IMR-90 (cell line): ENCODE data around the gene FSTL1. TPM values are rescaled to one million over a fixed set of nuclear protein-coding genes. Genes with fewer than 3 reads are reported as not detected.

Experiments
- ATAC-seq: fragments of 200-7000 bp; cut with Tn5 transposase; 2 replicates; pipeline ENCODE4 v1.9.1; 2020; ENCODE audit warnings: low read depth, mild to moderate bottlenecking, moderate library complexity
- BruUV-seq: library from RNA; stranded (reverse); fragments of 400-500 nt; replicated peaks from 2 replicates; lab custom pipeline; 2021; lab: Mats Ljungman, UMichigan
- CTCF ChIA-PET: fragments of 300-600 bp; formaldehyde crosslinking; extraction: SDS; loops from one replicate; lab custom pipeline; 2021; ENCODE audit warnings: antibody characterized with exemption; lab: Yijun Ruan, JAX
- POLR2A ChIA-PET: fragments of 300-600 bp; sonication (Branson Sonifier 250); formaldehyde crosslinking; loops from one replicate; lab custom pipeline; 2022; ENCODE audit warnings: antibody characterized with exemption; ENCODE audit not compliant: unreplicated experiment; lab: Charles Lee
- DNase-seq: peaks from one replicate; pipeline ENCODE4 v3.0.0; 2013
- H2AFZ ChIP-seq: replicated peaks from 2 replicates; pipeline ENCODE3; 2013; ENCODE audit warnings: low read length, mild to moderate bottlenecking; ENCODE audit not compliant: poor library complexity
- H2AK5ac ChIP-seq: 2 replicates; pipeline ENCODE4 v1.6.1; 2013; ENCODE audit warnings: low read depth, low read length, inconsistent platforms
- H2AK9ac ChIP-seq: replicated peaks from 2 replicates; pipeline ENCODE3; 2013; ENCODE audit warnings: mild to moderate bottlenecking, low read depth, low read length, moderate library complexity; ENCODE audit not compliant: poor library complexity
- H2BK120ac ChIP-seq: 2 replicates; pipeline ENCODE4 v1.6.1; 2013; ENCODE audit warnings: low read depth, low read length, inconsistent platforms
- H2BK15ac ChIP-seq: 3 replicates; pipeline ENCODE4 v1.6.1; 2013; ENCODE audit warnings: low read depth, low read length, inconsistent platforms
- H2BK20ac ChIP-seq: 2 replicates; pipeline ENCODE4 v1.6.1; 2013; ENCODE audit warnings: low read depth, mild to moderate bottlenecking, inconsistent platforms, low read length, moderate library complexity
- H2BK5ac ChIP-seq: 2 replicates; pipeline ENCODE4 v1.6.1; 2013; ENCODE audit warnings: mild to moderate bottlenecking, low read depth, low read length, inconsistent platforms; ENCODE audit not compliant: poor library complexity, severe bottlenecking
- H3K14ac ChIP-seq: replicated peaks from 2 replicates; pipeline ENCODE4 v1.6.1; 2013; ENCODE audit warnings: low read depth, low read length, inconsistent platforms
- H3K18ac ChIP-seq: 2 replicates; pipeline ENCODE4 v1.6.1; 2013; ENCODE audit warnings: low read depth, low read length, control low read depth
- H3K23ac ChIP-seq: 2 replicates; pipeline ENCODE4 v1.6.1; 2013; ENCODE audit warnings: low read depth, low read length, inconsistent platforms
- H3K27ac ChIP-seq: 2 replicates; pipeline ENCODE4 v1.5.1; 2013; ENCODE audit warnings: mild to moderate bottlenecking, control low read depth, low read length; ENCODE audit not compliant: insufficient read depth
- H3K27me3 ChIP-seq: 2 replicates; pipeline ENCODE4 v1.6.1; 2013; ENCODE audit warnings: low read length; ENCODE audit not compliant: control insufficient read depth, insufficient read depth
- H3K36me3 ChIP-seq: 2 replicates; pipeline ENCODE4 v1.6.1; 2013; ENCODE audit warnings: low read length, mixed read lengths; ENCODE audit not compliant: control insufficient read depth, insufficient read depth
- H3K4ac ChIP-seq: 2 replicates; pipeline ENCODE4 v1.6.1; 2013; ENCODE audit warnings: low read depth, low read length, inconsistent platforms
- H3K4me1 ChIP-seq: 2 replicates; pipeline ENCODE4 v1.6.1; 2013; ENCODE audit warnings: low read length, mixed read lengths; ENCODE audit not compliant: control insufficient read depth, insufficient read depth
- H3K4me2 ChIP-seq: 2 replicates; pipeline ENCODE4 v1.6.1; 2013; ENCODE audit warnings: low read depth, mild to moderate bottlenecking, control low read depth, low read length, moderate library complexity
- H3K4me3 ChIP-seq: 2 replicates; pipeline ENCODE4 v1.5.1; 2013; ENCODE audit warnings: low read depth, mild to moderate bottlenecking, control low read depth, low read length, moderate library complexity; ENCODE audit not compliant: insufficient read depth
- H3K56ac ChIP-seq: 2 replicates; pipeline ENCODE4 v1.6.1; 2013; ENCODE audit warnings: low read length, inconsistent platforms; ENCODE audit not compliant: insufficient read depth; ENCODE audit errors: extremely low read depth
- H3K79me1 ChIP-seq, 2 experiments: 2 replicates each; pipeline ENCODE4 v1.6.1; 2013; ENCODE audit warnings: low read length in 2 of 2, inconsistent platforms in 1 of 2, low read depth in 1 of 2
- H3K9ac ChIP-seq: 2 replicates; pipeline ENCODE4 v1.6.1; 2013; ENCODE audit warnings: low read depth, low read length, control low read depth
- H3K9me1 ChIP-seq: 2 replicates; pipeline ENCODE4 v1.6.1; 2013; ENCODE audit warnings: low read length, inconsistent platforms; ENCODE audit not compliant: insufficient read depth
- H3K9me3 ChIP-seq: 2 replicates; pipeline ENCODE4 v1.6.1; 2013; ENCODE audit warnings: low read length; ENCODE audit not compliant: control insufficient read depth, insufficient read depth
- H4K20me1 ChIP-seq: 2 replicates; pipeline ENCODE4 v1.6.1; 2013; ENCODE audit warnings: low read length, inconsistent platforms; ENCODE audit not compliant: insufficient read depth
- H4K5ac ChIP-seq: 2 replicates; pipeline ENCODE4 v1.6.1; 2013; ENCODE audit warnings: mild to moderate bottlenecking, low read depth, low read length, control low read depth
- H4K8ac ChIP-seq, 2 experiments: 2 replicates each; pipeline ENCODE4 v1.6.1; 2013; ENCODE audit warnings: low read depth in 2 of 2, low read length in 2 of 2, control low read depth in 1 of 2, inconsistent platforms in 1 of 2
- H4K91ac ChIP-seq: 2 replicates; pipeline ENCODE4 v1.6.1; 2013; ENCODE audit warnings: low read depth, low read length, inconsistent platforms; ENCODE audit not compliant: insufficient read depth
- BHLHE40 ChIP-seq: fragments of 150-350 bp; IDR thresholded peaks from 2 replicates; pipeline ENCODE4 v1.6.1; 2016; ENCODE audit warnings: mild to moderate bottlenecking, low read depth, low read length
- CEBPB ChIP-seq: IDR thresholded peaks from 2 replicates; pipeline ENCODE4 v1.6.1; 2012; ENCODE audit warnings: low read depth, low read length, improper control_type of control experiment
- CHD1 ChIP-seq: IDR thresholded peaks from 2 replicates; pipeline ENCODE4 v1.6.1; 2012; ENCODE audit warnings: low read depth, low read length, improper control_type of control experiment
- CTCF ChIP-seq: conservative IDR thresholded peaks from 2 replicates; pipeline ENCODE4 v1.5.1; 2012; ENCODE audit warnings: mild to moderate bottlenecking, low read depth, low read length, improper control_type of control experiment
- ELK1 ChIP-seq: fragments of 150-350 bp; IDR thresholded peaks from 2 replicates; pipeline ENCODE4 v1.6.1; 2016; ENCODE audit warnings: low read depth, mild to moderate bottlenecking, low read length, moderate library complexity, borderline replicate concordance
- FOS ChIP-seq: fragments of 150-350 bp; IDR thresholded peaks from 2 replicates; pipeline ENCODE4 v1.6.1; 2016; ENCODE audit warnings: low read depth, low read length
- MAFK ChIP-seq: IDR thresholded peaks from 2 replicates; pipeline ENCODE4 v1.6.1; 2012; ENCODE audit warnings: low read depth, low read length, improper control_type of control experiment
- MAZ ChIP-seq: IDR thresholded peaks from 2 replicates; pipeline ENCODE4 v1.6.1; 2012; ENCODE audit warnings: low read depth, mild to moderate bottlenecking, low read length, improper control_type of control experiment, moderate library complexity, borderline replicate concordance
- MXI1 ChIP-seq: IDR thresholded peaks from 2 replicates; pipeline ENCODE4 v1.6.1; 2012; ENCODE audit warnings: low read depth, mild to moderate bottlenecking, low read length, moderate library complexity, borderline replicate concordance
- NFE2L2 ChIP-seq: fragments of 150-350 bp; IDR thresholded peaks from 2 replicates; pipeline ENCODE4 v1.6.1; 2016; ENCODE audit warnings: low read depth, mild to moderate bottlenecking, low read length
- POLR2A ChIP-seq: IDR thresholded peaks from 2 replicates; pipeline ENCODE4 v1.6.1; 2012; ENCODE audit warnings: mild to moderate bottlenecking, low read depth, low read length
- RAD21 ChIP-seq: IDR thresholded peaks from 2 replicates; pipeline ENCODE4 v1.6.1; 2012; ENCODE audit warnings: low read length, improper control_type of control experiment
- RCOR1 ChIP-seq: IDR thresholded peaks from 2 replicates; pipeline ENCODE4 v1.6.1; 2012; ENCODE audit warnings: mild to moderate bottlenecking, low read length, improper control_type of control experiment; ENCODE audit not compliant: insufficient replicate concordance
- RFX5 ChIP-seq: IDR thresholded peaks from 2 replicates; pipeline ENCODE4 v1.8.0; 2012; ENCODE audit warnings: low read depth, mild to moderate bottlenecking, low read length, moderate library complexity
- SMC3 ChIP-seq: fragments of 150-350 bp; IDR thresholded peaks from 2 replicates; pipeline ENCODE4 v1.6.1; 2016; ENCODE audit warnings: low read depth, mild to moderate bottlenecking, antibody characterized with exemption, low read length, moderate library complexity
- USF2 ChIP-seq: fragments of 150-350 bp; IDR thresholded peaks from 2 replicates; pipeline ENCODE4 v1.6.1; 2017; ENCODE audit warnings: mild to moderate bottlenecking, antibody characterized with exemption, low read length, low read depth
- WGBS, 2 experiments: methylation state at CpG; one replicate each; pipeline versions ENCODE4 v1.1.5 to v1.1.7; 2013; ENCODE audit warnings: missing lambda C conversion rate in 2 of 2; ENCODE audit not compliant: insufficient read length in 1 of 2; ENCODE audit errors: extremely low coverage in 2 of 2; 5-methylcytosine and 5-hydroxymethylcytosine counted together
- dilution Hi-C: fragments of 300-500 bp; cut with HindIII; formaldehyde crosslinking; loops from one replicate; pipeline ENCODE4 v1.14.3; 2018; ENCODE audit warnings: low sequenced_read_pairs; ENCODE audit not compliant: unreplicated experiment
- in situ Hi-C: fragments of 300-500 bp; cut with MboI; formaldehyde crosslinking; loops from 3 replicates; pipeline ENCODE4 v1.14.3; 2019; ENCODE audit warnings: low sequenced_read_pairs, inconsistent platforms, mixed read lengths
- intact Hi-C: fragments of 100-400 bp; cut with micrococcal nuclease; formaldehyde crosslinking; loops from 2 replicates; pipeline ENCODE4 v1.10.0; 2022
- polyA plus RNA-seq, 3 experiments: library from polyadenylated mRNA; depleted of rRNA; stranded (reverse); fragments of >200 nt; gene quantifications; 2 replicates each; pipeline ENCODE4 v1.2.3, GENCODE V29; 2012; ENCODE audit warnings: low replicate concordance in 1 of 3
- total RNA-seq: library from RNA; depleted of rRNA; stranded (reverse); fragments of >200 nt; gene quantifications from 2 replicates; pipeline ENCODE4 v1.2.3, GENCODE V29; 2012

FSTL1 gene
- total and polyA plus RNA-seq, 2 of the 4 experiments (the other 2 are of a cell fraction) = 864 to 1,642 TPM

DNA sequence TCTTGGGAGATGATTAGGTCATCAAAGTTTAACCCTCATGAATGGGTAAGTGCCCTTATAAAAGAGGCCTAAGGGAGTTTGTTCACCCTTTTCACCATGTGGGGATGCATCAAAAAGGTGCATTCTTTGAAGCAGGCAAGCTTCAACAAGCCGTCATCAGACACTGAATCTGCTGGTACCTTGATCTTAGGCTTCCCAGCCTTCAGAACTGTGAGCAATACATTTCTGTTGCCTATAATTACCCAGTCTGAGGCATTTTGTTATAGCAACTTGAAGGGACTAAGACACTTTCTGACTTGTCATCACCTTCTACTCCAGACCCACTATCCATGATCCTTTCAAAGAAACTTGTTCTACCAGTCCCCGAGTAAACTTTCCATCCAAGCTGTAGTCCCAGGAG lies 57.0 kb downstream of the FSTL1 start:
- dilution Hi-C loops = no loop called here

More for the DNA sequence above, 57.0 kb downstream of the FSTL1 start:
- DNase-seq = no peak
- Histone ChIP-seq H3K9me3 (no peaks in the 10 kb centered on the region), H3K27ac (no peak overlapping the region), H3K4ac (no peak overlapping the region), H4K5ac (no peak overlapping the region), H3K36me3 (peaks cover 41% of the 10 kb centered on the region), H2AK5ac (no peak overlapping the region), H3K23ac (no peak overlapping the region), H4K20me1 (peaks cover 11% of the 10 kb centered on the region), H3K4me2 (no peak overlapping the region), H3K79me1 (peaks cover 0 to 8% of the 10 kb centered on the region in 2 experiments; a peak in 2 of 4 replicates), H2BK5ac (no peak overlapping the region), H2AK9ac (no peak overlapping the region), H3K27me3 (no peaks in the 10 kb centered on the region), H3K14ac (no peak overlapping the region), H3K9me1 (peaks cover 4% of the 10 kb centered on the region; the same call in 1 of the 2 replicates), H4K8ac (no peak overlapping the region), H3K4me3 (no peak overlapping the region), H2BK120ac (no peak overlapping the region), H3K9ac (no peak overlapping the region), H3K4me1 (no peaks in the 10 kb centered on the region), H4K91ac (no peak overlapping the region), H3K18ac (no peak overlapping the region), H2AFZ (no peak overlapping the region), H3K56ac (no peak overlapping the region), H2BK20ac (no peak overlapping the region), H2BK15ac (no peak overlapping the region)
- no peak for ATAC-seq
- in situ Hi-C loops (no loop called here), intact Hi-C loops (loop anchor here (2.0 to 10.0 kb wide), 2 partner anchors 149 to 299 kb away; partner anchors contain the start of gene GSK3B)
- no TSS peak for BruUV-seq
- TF ChIP-seq MAFK (no peak), CHD1 (no peak), RFX5 (no peak), ELK1 (no peak), NFE2L2 (no peak), CEBPB (no peak), SMC3 (no peak), RCOR1 (no peak), POLR2A (no peak), USF2 (no peak), FOS (no peak), MXI1 (no peak), MAZ (no peak), CTCF (no peak), RAD21 (no peak), BHLHE40 (no peak)
- ChIA-PET POLR2A (no interaction called here), CTCF (interaction anchor here (1.5 kb wide), 1 partner anchor 24 kb away, joined by 3 read pairs; no protein-coding TSS in a partner anchor)
- WGBS, 2 experiments = 100% methylated on average over 1 of the region's 2 CpGs; no CpG with 5 or more reads in 1 of the 2 experiments
